ENCODE data around the gene CDK14. TPM values are rescaled to one million over a fixed set of nuclear protein-coding genes. Genes with fewer than 3 reads are reported as not detected.

Gene CDK14
- total RNA-seq, 2 donors from 2014 or later, result 8.7 to 13.4 TPM

GRCh38 chr7:90713628-90714027 is 117.5 kb downstream of the CDK14 start:
- Histone ChIP-seq H3K27me3 (ENCODE audit: control insufficient read depth, insufficient read depth, low read length, poor library complexity, severe bottlenecking) (no peaks in the 10 kb centered on the region), H3K4me3 (ENCODE audit: low read length) (no peak overlapping the region), H3K4me1 (ENCODE audit: control insufficient read depth, insufficient read depth, low read length) (peaks cover 4% of the 10 kb centered on the region), H3K27ac (ENCODE audit: low read depth, low read length) (no peak overlapping the region), H3K36me3 (ENCODE audit: control insufficient read depth, insufficient read depth, low read length) (no peaks in the 10 kb centered on the region), H3K9ac (ENCODE audit: extremely low read depth, low read length, poor library complexity, severe bottlenecking) (no peak overlapping the region), H3K9me3 (ENCODE audit: control insufficient read depth, low read length) (peaks cover 11% of the 10 kb centered on the region)
- no peak for DNase-seq
- WGBS, 2 experiments (ENCODE audit: insufficient coverage in 1 of 2, insufficient read length in 1 of 2), result 83 to 96% methylated on average over 1 of the region's 1 CpG
- Mint-ChIP-seq H3K27ac (no peak overlapping the region), H3K9me3 (peaks cover 9% of the 10 kb centered on the region), H3K36me3 (ENCODE audit: low read depth) (no peaks in the 10 kb centered on the region), H3K27me3 (ENCODE audit: insufficient read depth) (no peaks in the 10 kb centered on the region), H3K4me1 (peaks cover 18% of the 10 kb centered on the region), H3K4me3 (no peak overlapping the region)
- no peak for TF ChIP-seq CTCF (conservative IDR thresholded peaks at IDR 0.05)

- no peaks in the 10 kb centered on the region for H3K36me3 Mint-ChIP-seq (ENCODE audit: low read depth)
- 87 to 100% methylated on average over 1 to 2 of the region's 2 CpGs for WGBS, 2 experiments (ENCODE audit: insufficient coverage in 1 of 2, insufficient read length in 1 of 2)
- H3K9me3 Mint-ChIP-seq, result peaks cover 9% of the 10 kb centered on the region
- H3K27me3 Mint-ChIP-seq (ENCODE audit: insufficient read depth), result no peaks in the 10 kb centered on the region
- H3K4me3 Mint-ChIP-seq, result no peak overlapping the region
- no peak overlapping the region for H3K27ac ChIP-seq (ENCODE audit: low read depth, low read length)
- H3K4me3 ChIP-seq (ENCODE audit: low read length), result no peak overlapping the region
- H3K9me3 ChIP-seq (ENCODE audit: control insufficient read depth, low read length), result peaks cover 11% of the 10 kb centered on the region
- H3K4me1 Mint-ChIP-seq, result peaks cover 5% of the 10 kb centered on the region
- H3K36me3 ChIP-seq (ENCODE audit: control insufficient read depth, insufficient read depth, low read length), result no peaks in the 10 kb centered on the region
- peaks cover 4% of the 10 kb centered on the region for H3K4me1 ChIP-seq (ENCODE audit: control insufficient read depth, insufficient read depth, low read length)
- H3K27me3 ChIP-seq (ENCODE audit: control insufficient read depth, insufficient read depth, low read length, poor library complexity, severe bottlenecking), result no peaks in the 10 kb centered on the region
- no peak for TF ChIP-seq CTCF (conservative IDR thresholded peaks at IDR 0.05)
- no peak for DNase-seq
- no peak overlapping the region for H3K9ac ChIP-seq (ENCODE audit: extremely low read depth, low read length, poor library complexity, severe bottlenecking)
- no peak overlapping the region for H3K27ac Mint-ChIP-seq
Observed at GRCh38 chr7:90715067-90715466, 118.9 kb downstream of the CDK14 start.

- Mint-ChIP-seq H3K4me3 (no peak overlapping the region), H3K9me3 (peaks cover 9% of the 10 kb centered on the region), H3K4me1 (no peaks in the 10 kb centered on the region), H3K27ac (no peak overlapping the region), H3K36me3 (ENCODE audit: low read depth) (no peaks in the 10 kb centered on the region), H3K27me3 (ENCODE audit: insufficient read depth) (no peaks in the 10 kb centered on the region)
- H3K9ac ChIP-seq (ENCODE audit: extremely low read depth, low read length, poor library complexity, severe bottlenecking), result no peak overlapping the region
- no peak overlapping the region for H3K27ac ChIP-seq (ENCODE audit: low read depth, low read length)
- peaks cover 11% of the 10 kb centered on the region for H3K9me3 ChIP-seq (ENCODE audit: control insufficient read depth, low read length)
- H3K4me1 ChIP-seq (ENCODE audit: control insufficient read depth, insufficient read depth, low read length), result no peaks in the 10 kb centered on the region
- no peaks in the 10 kb centered on the region for H3K27me3 ChIP-seq (ENCODE audit: control insufficient read depth, insufficient read depth, low read length, poor library complexity, severe bottlenecking)
- no peak overlapping the region for H3K4me3 ChIP-seq (ENCODE audit: low read length)
- WGBS, 2 experiments (ENCODE audit: insufficient coverage in 1 of 2, insufficient read length in 1 of 2), result 85 to 95% methylated on average over 2 to 3 of the region's 5 CpGs
- TF ChIP-seq CTCF (conservative IDR thresholded peaks at IDR 0.05), result no peak
- no peak for DNase-seq
- no peaks in the 10 kb centered on the region for H3K36me3 ChIP-seq (ENCODE audit: control insufficient read depth, insufficient read depth, low read length)
Observed at GRCh38 chr7:90717296-90718060, 121.4 kb downstream of the CDK14 start.
